Mucosa of stomach (tissue), 1 donor: ENCODE results near the gene RIT2.

Experiments
- H3K27me3 ChIP-seq: one replicate; pipeline ENCODE4 v1.7.0; 2013; ENCODE audit warnings: mild to moderate bottlenecking, low read length; ENCODE audit not compliant: control insufficient read depth, insufficient read depth
- H3K36me3 ChIP-seq: one replicate; pipeline ENCODE4 v1.7.0; 2013; ENCODE audit warnings: low read length; ENCODE audit not compliant: control insufficient read depth, insufficient read depth
- H3K4me1 ChIP-seq: one replicate; pipeline ENCODE4 v1.7.0; 2013; ENCODE audit warnings: mild to moderate bottlenecking, low read length; ENCODE audit not compliant: control insufficient read depth, insufficient read depth
- H3K4me3 ChIP-seq: one replicate; pipeline ENCODE4 v1.7.0; 2013; ENCODE audit warnings: low read length
- H3K9ac ChIP-seq: one replicate; pipeline ENCODE4 v1.7.0; 2013; ENCODE audit warnings: mild to moderate bottlenecking, low read length, moderate library complexity
- H3K9me3 ChIP-seq: one replicate; pipeline ENCODE4 v1.7.0; 2013; ENCODE audit warnings: mild to moderate bottlenecking, low read length, moderate library complexity; ENCODE audit not compliant: control insufficient read depth
- donor health status: Pancreatic carcinoma.

The RIT2 gene

GRCh38 chr18:43040281-43040680 lies 75.2 kb downstream of the RIT2 start:
- H3K4me3 ChIP-seq, result no peak overlapping the region
- no peaks in the 10 kb centered on the region for H3K27me3 ChIP-seq
- H3K9ac ChIP-seq, result no peak overlapping the region
- H3K9me3 ChIP-seq, result no peaks in the 10 kb centered on the region
- H3K36me3 ChIP-seq, result no peaks in the 10 kb centered on the region
- no peaks in the 10 kb centered on the region for H3K4me1 ChIP-seq

DNA sequence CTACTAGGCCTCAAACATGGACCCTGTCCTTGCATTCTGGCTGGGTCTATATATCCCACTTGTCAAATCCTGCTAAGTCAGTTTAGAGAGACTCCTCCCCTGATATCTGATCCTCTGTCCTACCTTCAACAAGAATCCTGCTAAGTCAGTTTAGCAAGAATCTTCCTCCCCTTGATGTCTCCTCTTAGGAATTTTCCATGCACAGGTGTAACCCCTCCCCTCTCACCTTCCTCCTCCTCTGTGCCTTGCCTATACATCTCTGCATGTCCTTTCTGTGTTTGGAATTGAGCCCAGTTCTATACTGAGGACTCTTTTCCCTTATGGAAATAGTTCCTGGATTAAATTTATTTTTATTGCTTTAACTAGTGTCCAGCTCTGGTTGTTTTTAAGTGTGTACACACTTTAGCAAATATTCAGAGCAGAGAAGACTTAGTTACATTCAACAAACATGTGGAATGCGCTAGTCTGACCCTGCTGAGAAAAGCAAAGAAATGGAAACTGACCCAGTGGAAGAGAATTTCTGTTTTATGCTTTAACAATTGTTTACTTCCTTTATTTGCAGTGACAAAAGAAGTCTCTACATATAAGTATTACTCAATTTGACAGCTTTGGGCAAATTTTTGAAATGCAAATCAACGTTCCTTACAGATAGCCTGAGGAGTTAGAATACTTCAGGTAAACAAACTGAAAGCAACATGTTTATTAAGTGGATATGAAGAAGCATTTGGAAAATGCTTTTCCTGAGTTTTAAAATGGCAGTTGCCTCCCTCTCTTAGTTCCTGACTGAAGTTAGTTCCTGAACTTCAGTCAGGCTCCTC lies 80.6 kb downstream of the RIT2 start:
- Histone ChIP-seq H3K27me3 (no peaks in the 10 kb centered on the region), H3K4me1 (no peaks in the 10 kb centered on the region), H3K4me3 (no peak overlapping the region), H3K36me3 (no peaks in the 10 kb centered on the region), H3K9ac (no peak overlapping the region), H3K9me3 (no peaks in the 10 kb centered on the region)

- no peak overlapping the region for H3K4me3 ChIP-seq
- H3K9ac ChIP-seq, result no peak overlapping the region
- no peaks in the 10 kb centered on the region for H3K36me3 ChIP-seq
- no peaks in the 10 kb centered on the region for H3K9me3 ChIP-seq
- H3K27me3 ChIP-seq, result no peaks in the 10 kb centered on the region
- no peaks in the 10 kb centered on the region for H3K4me1 ChIP-seq
These were observed 84.3 kb downstream of the RIT2 start for GRCh38 chr18:43031169-43031568.

DNA sequence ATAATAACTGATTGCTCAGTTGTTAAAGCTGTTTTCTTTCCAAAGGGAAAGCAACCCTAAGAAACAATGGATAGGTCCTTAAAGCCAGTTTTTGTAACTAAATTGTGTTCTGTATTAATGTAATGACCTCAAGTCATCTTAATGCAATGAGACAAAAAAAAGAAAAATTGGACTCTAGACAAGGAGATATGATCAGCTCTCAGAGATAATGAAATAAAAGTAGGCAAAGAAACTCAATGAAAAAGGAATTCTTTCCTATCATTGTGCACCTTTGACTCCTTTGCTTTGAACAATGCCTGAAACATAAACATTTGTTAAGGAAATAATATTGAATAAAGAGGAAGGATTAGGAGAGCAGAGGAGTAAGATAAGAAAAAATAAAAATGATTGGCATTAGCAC lies 86.1 kb downstream of the RIT2 start:
- no peaks in the 10 kb centered on the region for H3K4me1 ChIP-seq

DNA sequence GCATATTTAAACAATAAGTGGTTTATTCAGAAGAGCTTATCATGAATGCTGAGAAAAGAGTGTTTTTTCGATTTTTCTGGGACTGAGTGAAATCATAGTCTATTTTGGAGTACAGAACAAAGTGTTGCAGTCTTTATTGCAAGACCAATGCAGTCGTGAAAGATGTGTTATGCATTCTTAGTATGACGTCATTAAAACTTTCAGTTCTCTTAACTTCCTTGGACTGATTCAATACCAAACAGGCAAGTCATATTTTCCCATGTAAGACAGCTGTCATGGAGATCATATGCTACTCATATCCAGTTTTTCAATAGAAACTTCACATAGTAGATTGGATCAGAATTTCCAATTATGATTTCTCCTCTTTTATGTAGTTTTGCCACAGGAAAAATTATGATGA lies 92.6 kb downstream of the RIT2 start:
- Histone ChIP-seq H3K9me3 (no peaks in the 10 kb centered on the region), H3K4me3 (no peak overlapping the region), H3K27me3 (no peaks in the 10 kb centered on the region), H3K36me3 (no peaks in the 10 kb centered on the region), H3K4me1 (no peaks in the 10 kb centered on the region), H3K9ac (no peak overlapping the region)

More for the DNA sequence above, 86.1 kb downstream of the RIT2 start:
- no peaks in the 10 kb centered on the region for H3K9me3 ChIP-seq
- H3K4me3 ChIP-seq, result no peak overlapping the region
- no peak overlapping the region for H3K9ac ChIP-seq
- H3K27me3 ChIP-seq, result no peaks in the 10 kb centered on the region
- H3K36me3 ChIP-seq, result no peaks in the 10 kb centered on the region

DNA sequence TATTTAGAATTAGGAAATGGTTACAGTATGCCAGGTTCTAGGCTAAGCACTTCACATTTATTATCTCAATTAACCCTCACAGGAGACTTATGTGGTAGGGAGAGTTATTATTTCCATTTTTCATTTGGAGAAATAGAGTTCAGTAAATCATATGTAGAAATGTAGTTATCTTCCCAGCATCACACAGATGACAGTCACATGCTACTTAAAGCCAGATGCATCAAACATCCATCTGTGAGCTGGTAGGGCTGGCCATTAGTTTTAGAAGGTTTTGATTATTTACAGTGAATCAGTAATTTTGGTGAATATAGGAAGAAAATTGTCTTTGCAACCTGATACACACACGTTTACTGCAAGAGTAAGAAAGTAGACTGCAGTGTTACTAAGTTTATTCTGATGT lies 97.9 kb downstream of the RIT2 start:
- Histone ChIP-seq H3K4me1 (no peaks in the 10 kb centered on the region), H3K9ac (no peak overlapping the region), H3K9me3 (no peaks in the 10 kb centered on the region)

DNA sequence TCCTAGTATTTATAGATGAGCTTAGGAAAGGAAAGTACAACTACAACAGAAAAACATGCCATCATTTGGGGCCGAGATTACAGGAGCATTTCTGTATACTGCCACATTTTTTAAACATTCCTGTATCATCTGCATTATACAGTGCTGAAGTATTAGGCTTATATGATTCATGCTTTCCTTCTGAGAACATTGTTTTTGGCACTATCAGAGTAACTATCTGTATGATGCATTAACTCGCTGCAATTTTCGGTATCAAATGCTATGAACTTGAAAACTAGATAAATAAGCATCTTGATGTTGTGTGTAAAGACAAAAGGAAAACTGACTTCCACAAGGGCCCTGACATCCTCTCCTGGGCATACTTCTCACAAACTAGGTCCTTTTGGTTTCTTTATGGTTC lies 102.0 kb downstream of the RIT2 start:
- H3K9ac ChIP-seq, result no peak overlapping the region
- no peak overlapping the region for H3K4me3 ChIP-seq
- no peaks in the 10 kb centered on the region for H3K9me3 ChIP-seq
- no peaks in the 10 kb centered on the region for H3K27me3 ChIP-seq
- H3K4me1 ChIP-seq, result no peaks in the 10 kb centered on the region
- H3K36me3 ChIP-seq, result no peaks in the 10 kb centered on the region

More for the DNA sequence above, 97.9 kb downstream of the RIT2 start:
- Histone ChIP-seq H3K36me3 (no peaks in the 10 kb centered on the region), H3K4me3 (no peak overlapping the region), H3K27me3 (no peaks in the 10 kb centered on the region)

- H3K4me1 ChIP-seq, result no peaks in the 10 kb centered on the region
- no peaks in the 10 kb centered on the region for H3K27me3 ChIP-seq
- H3K9me3 ChIP-seq, result no peaks in the 10 kb centered on the region
- no peak overlapping the region for H3K9ac ChIP-seq
- no peaks in the 10 kb centered on the region for H3K36me3 ChIP-seq
- H3K4me3 ChIP-seq, result no peak overlapping the region
These were observed 102.5 kb downstream of the RIT2 start for GRCh38 chr18:43012951-43013350.

DNA sequence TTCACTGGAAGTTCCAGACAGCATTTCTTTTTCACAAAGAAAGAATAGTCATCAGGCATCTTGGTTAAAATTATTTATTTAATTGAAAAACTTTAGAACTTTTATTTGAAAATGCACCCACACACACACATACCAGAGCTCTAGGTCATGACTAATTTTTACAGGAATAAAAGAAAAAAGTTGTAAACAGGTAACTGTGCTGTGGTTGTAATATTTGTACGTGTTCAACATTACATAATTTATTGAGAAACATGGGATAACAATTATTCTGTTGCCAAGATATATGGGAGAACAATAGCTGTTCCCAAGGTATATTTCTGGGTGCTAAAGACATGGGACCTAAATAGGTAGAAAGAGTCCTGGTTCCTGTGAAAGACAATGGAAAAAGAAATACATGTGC lies 104.9 kb downstream of the RIT2 start:
- no peak overlapping the region for H3K9ac ChIP-seq

GRCh38 chr18:43009674-43010073 lies 105.8 kb downstream of the RIT2 start:
- Histone ChIP-seq H3K36me3 (no peaks in the 10 kb centered on the region), H3K4me1 (no peaks in the 10 kb centered on the region), H3K9ac (no peak overlapping the region), H3K9me3 (no peaks in the 10 kb centered on the region), H3K4me3 (no peak overlapping the region), H3K27me3 (no peaks in the 10 kb centered on the region)

More for the DNA sequence above, 104.9 kb downstream of the RIT2 start:
- H3K4me3 ChIP-seq, result no peak overlapping the region
- H3K4me1 ChIP-seq, result no peaks in the 10 kb centered on the region
- H3K36me3 ChIP-seq, result no peaks in the 10 kb centered on the region
- no peaks in the 10 kb centered on the region for H3K9me3 ChIP-seq
- no peaks in the 10 kb centered on the region for H3K27me3 ChIP-seq

GRCh38 chr18:43007365-43007764 lies 108.1 kb downstream of the RIT2 start:
- H3K4me1 ChIP-seq, result no peaks in the 10 kb centered on the region
- H3K9me3 ChIP-seq, result no peaks in the 10 kb centered on the region
- no peak overlapping the region for H3K9ac ChIP-seq
- H3K4me3 ChIP-seq, result no peak overlapping the region
- H3K36me3 ChIP-seq, result no peaks in the 10 kb centered on the region
- no peaks in the 10 kb centered on the region for H3K27me3 ChIP-seq

GRCh38 chr18:43004421-43004820 lies 111.1 kb downstream of the RIT2 start:
- Histone ChIP-seq H3K36me3 (no peaks in the 10 kb centered on the region), H3K9ac (no peak overlapping the region)

DNA sequence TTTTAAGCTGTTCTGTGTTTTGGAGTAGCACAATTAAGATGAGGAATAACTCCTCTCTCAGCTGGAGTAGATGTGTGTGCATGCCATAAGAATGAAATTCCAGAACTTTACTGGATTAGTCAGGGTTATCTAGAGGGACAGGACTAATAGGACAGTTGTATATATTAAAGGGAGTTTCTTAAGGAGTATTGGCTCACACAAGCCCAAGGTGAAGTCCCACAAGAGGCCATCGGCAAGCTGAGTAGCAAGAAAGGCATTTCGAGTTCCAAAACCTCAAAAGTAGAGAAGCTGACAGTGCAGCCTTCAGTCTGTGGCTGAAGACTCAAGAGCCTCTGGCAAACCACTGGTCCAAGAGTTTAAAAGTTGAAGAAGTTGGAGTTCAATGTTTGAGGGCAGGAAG lies 113.7 kb downstream of the RIT2 start:
- H3K9ac ChIP-seq, result no peak overlapping the region
- no peaks in the 10 kb centered on the region for H3K9me3 ChIP-seq
- H3K27me3 ChIP-seq, result no peaks in the 10 kb centered on the region
- H3K36me3 ChIP-seq, result no peaks in the 10 kb centered on the region
- H3K4me1 ChIP-seq, result no peaks in the 10 kb centered on the region
- H3K4me3 ChIP-seq, result no peak overlapping the region

More at GRCh38 chr18:43004421-43004820, 111.1 kb downstream of the RIT2 start:
- H3K27me3 ChIP-seq, result no peaks in the 10 kb centered on the region
- H3K4me3 ChIP-seq, result no peak overlapping the region
- no peaks in the 10 kb centered on the region for H3K4me1 ChIP-seq
- no peaks in the 10 kb centered on the region for H3K9me3 ChIP-seq
